KOPT-K1 (cell line): ENCODE results near the gene DENND2C.

ENCODE experiments used
- H3K27ac ChIP-seq: fragments of 200-600 bp; sonication (generic); 2 replicates; pipeline ENCODE4 v1.5.1; 2016; ENCODE audit warnings: antibody characterized with exemption, mild to moderate bottlenecking, low read depth, low read length; ENCODE audit not compliant: poor library complexity, severe bottlenecking
- H3K36me3 ChIP-seq: fragments of 200-600 bp; sonication (generic); 2 replicates; pipeline ENCODE4 v1.5.1; 2017; ENCODE audit warnings: antibody characterized with exemption, mild to moderate bottlenecking, low read length, moderate library complexity; ENCODE audit not compliant: insufficient read depth
- H3K9me3 ChIP-seq: fragments of 200-600 bp; sonication (generic); 2 replicates; pipeline ENCODE4 v1.5.1; 2017; ENCODE audit warnings: antibody characterized with exemption, low read length, mild to moderate bottlenecking; ENCODE audit not compliant: insufficient read depth, poor library complexity, severe bottlenecking

The DENND2C gene

DNA sequence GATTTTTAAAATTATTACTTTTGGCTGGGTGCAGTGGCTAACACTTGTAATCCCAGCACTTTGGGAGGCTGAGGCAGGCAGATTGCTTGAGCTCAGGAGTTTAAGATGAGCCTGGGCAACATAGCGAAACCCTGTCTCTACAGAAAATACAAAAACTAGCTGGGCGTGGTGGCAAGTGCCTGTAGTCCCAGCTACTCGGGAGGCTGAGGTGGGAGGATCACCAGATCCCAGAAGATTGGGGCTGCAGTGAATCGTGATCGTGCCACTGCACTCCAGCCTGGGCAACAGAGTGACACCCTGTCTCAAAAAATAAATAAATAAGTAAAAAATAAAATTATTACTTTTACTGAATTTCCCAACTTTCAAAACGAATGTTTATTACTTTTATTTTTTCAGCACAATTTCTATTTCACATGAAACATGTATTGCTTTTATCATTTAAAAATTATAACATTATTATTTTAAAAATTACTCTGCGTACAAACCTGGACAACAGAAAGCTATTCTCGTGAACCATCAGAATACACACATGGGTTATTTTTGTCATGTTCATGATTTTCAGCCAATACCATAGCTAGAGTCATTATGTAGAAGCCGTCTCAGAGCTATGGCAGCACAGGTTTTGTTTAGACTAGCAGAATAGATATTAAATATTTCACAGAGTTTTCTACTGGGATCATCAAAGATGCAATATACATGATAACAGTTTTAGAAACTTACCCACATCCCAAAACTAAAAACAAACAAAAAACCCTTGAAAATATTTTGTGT lies 24.9 kb upstream of the DENND2C start:
- H3K36me3 ChIP-seq = no peaks in the 10 kb centered on the region
- no peaks in the 10 kb centered on the region for H3K9me3 ChIP-seq
- no peak overlapping the region for H3K27ac ChIP-seq

DNA sequence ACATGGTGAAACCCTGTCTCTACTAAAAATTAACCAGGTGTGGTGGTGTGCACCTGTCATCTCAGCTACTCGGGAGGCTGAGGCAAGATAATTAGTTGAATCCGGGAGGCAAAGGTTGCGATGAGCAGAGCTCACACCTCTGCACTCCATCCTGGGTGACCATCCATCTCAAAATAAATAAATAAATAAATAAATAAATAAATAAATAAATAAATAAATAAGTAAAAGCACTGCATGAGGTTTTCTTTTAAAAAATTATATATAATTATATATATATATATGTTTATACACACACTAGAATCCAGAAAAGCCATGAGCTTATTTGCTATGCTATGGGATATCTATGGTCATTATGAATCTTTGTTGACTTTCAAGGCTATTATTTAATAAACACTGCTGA lies 23.1 kb upstream of the DENND2C start:
- Histone ChIP-seq H3K27ac (no peak overlapping the region), H3K9me3 (no peaks in the 10 kb centered on the region)

DNA sequence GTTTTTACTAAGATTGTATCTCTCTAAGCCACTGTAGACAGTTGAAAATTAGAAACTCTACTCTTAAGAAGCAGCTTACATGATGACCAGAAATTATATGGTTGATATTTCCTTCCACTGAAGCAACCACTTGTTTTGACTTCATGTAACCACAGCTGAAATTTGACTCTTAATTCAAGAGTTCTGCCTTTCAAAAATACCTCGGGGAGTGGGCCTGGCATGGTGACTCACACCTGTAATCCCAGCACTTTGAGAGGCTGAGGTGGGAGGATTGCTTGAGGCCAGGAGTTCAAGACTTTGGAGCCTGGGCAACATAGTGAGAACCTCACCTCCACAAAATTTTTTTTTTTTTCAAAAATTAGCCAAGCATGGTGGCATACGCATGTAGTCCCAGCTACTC lies 21.2 kb upstream of the DENND2C start:
- Histone ChIP-seq H3K9me3 (no peaks in the 10 kb centered on the region), H3K27ac (no peak overlapping the region), H3K36me3 (no peaks in the 10 kb centered on the region)

More for the DNA sequence above, 23.1 kb upstream of the DENND2C start:
- no peaks in the 10 kb centered on the region for H3K36me3 ChIP-seq

DNA sequence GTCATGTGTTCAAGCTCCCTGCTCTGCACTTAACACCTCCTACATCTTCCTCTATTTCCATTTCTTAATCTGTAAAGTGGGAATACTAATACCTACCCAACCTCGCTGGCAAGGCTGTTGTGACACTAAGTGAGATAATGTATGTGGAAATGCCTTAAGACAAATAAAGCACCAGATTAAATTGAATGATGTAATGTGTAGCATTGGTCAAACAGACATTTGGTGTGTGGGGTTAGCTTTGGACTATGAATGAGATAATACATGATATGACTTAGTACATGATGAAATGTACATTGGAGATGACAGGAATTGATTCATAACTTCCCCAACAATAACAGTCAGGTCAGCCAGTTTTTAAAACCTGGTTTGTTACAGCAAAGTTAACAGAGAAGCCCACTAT lies 20.3 kb upstream of the DENND2C start:
- no peaks in the 10 kb centered on the region for H3K9me3 ChIP-seq
- H3K36me3 ChIP-seq = no peaks in the 10 kb centered on the region
- H3K27ac ChIP-seq = no peak overlapping the region

GRCh38 chr1:114688526-114688925 lies 18.7 kb upstream of the DENND2C start:
- H3K36me3 ChIP-seq = no peaks in the 10 kb centered on the region
- H3K27ac ChIP-seq = no peak overlapping the region
- no peaks in the 10 kb centered on the region for H3K9me3 ChIP-seq

DNA sequence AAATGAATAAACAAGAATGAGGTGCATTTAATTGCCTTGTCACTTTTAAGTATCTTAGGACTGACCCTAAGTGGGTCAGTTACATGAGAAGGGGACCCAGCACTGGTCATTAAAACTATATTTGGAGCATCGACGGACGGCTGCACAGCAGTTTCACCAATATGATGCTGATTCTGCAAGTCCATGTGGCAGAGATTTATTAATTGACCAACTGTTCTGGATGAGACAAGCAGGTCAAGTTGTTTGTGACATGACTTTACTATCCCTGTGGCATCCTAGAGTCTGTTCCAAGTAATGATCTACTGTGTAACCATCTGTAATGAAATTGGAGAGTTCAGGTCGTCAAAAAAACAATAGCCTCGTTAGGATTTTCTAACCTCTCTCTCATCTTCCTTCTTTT lies 16.0 kb upstream of the DENND2C start:
- Histone ChIP-seq H3K27ac (no peak overlapping the region), H3K36me3 (no peaks in the 10 kb centered on the region), H3K9me3 (no peaks in the 10 kb centered on the region)

DNA sequence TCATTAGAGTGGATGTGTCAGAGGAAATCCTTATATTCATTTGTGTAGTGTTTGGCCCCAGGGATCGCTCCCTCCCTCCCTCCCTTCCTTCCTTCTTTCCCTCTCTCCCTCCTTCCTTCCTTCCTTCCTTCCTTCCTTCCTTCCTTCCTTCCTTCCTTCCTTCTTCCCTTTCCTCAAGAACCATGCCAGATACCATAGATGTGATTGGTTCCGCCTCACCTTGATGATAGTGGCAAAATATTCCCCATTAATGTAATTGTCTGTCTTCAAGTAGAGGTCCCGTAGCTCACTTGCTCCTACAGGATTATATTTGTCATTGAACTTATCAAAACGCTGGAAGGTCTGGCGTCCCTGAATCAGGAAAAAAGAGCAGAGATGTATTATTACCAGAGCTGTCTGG lies 7.8 kb upstream of the DENND2C start:
- Histone ChIP-seq H3K27ac (no peak overlapping the region), H3K36me3 (no peaks in the 10 kb centered on the region), H3K9me3 (no peaks in the 10 kb centered on the region)

DNA sequence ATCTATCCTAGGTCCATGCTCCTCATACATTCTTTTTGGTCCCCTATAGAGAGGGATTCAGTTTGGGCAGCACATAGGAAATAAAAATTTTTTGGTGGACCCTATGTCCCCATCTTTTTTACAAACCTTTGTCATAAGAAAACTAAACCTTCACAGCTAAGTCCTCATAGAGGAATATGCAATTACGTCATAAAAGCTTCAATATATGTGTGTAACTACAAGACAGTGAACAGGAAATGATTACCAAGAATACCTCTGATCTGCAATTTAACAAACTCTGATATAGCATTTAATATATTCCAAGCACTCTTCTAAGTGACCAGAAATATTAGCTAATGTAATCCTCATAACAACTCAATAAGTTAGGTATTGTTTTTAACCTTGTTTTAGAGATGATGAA lies 6.3 kb upstream of the DENND2C start:
- Histone ChIP-seq H3K9me3 (no peaks in the 10 kb centered on the region), H3K36me3 (no peaks in the 10 kb centered on the region), H3K27ac (no peak overlapping the region)

DNA sequence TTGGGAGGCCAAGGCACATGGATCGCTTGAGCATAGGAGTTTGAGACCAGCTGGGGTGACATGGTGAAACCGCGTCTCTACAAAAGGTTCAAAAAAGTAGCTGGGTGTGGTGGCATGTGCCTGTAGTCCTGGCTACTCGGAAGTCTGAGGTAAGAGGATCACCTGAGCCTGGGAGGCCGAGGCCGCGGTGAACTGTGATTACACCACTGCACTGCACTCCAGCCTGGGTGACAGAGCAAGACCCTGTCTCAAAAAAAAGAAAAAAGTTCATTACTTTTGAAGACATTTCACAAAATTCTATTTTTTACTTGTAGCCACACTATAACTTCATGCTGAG lies 2.1 kb upstream of the DENND2C start:
- Histone ChIP-seq H3K36me3 (no peaks in the 10 kb centered on the region), H3K9me3 (no peaks in the 10 kb centered on the region), H3K27ac (no peak overlapping the region)

GRCh38 chr1:114671011-114671938 lies 1.4 kb upstream of the DENND2C start:
- Histone ChIP-seq H3K36me3 (no peaks in the 10 kb centered on the region), H3K9me3 (no peaks in the 10 kb centered on the region), H3K27ac (no peak overlapping the region)

GRCh38 chr1:114670083-114671010 lies 498 bp upstream of the DENND2C start:
- no peak overlapping the region for H3K27ac ChIP-seq
- H3K36me3 ChIP-seq = no peaks in the 10 kb centered on the region
- no peaks in the 10 kb centered on the region for H3K9me3 ChIP-seq

- H3K27ac ChIP-seq = no peak overlapping the region
- H3K36me3 ChIP-seq = no peaks in the 10 kb centered on the region
- H3K9me3 ChIP-seq = no peaks in the 10 kb centered on the region
These were observed 876 bp downstream of the DENND2C start for GRCh38 chr1:114668784-114669561.

- no peaks in the 10 kb centered on the region for H3K36me3 ChIP-seq
- no peak overlapping the region for H3K27ac ChIP-seq
- no peaks in the 10 kb centered on the region for H3K9me3 ChIP-seq
These were observed 1.5 kb downstream of the DENND2C start for GRCh38 chr1:114668373-114668772.

GRCh38 chr1:114666954-114667353 lies 2.9 kb downstream of the DENND2C start:
- no peaks in the 10 kb centered on the region for H3K9me3 ChIP-seq
- no peak overlapping the region for H3K27ac ChIP-seq
- H3K36me3 ChIP-seq = no peaks in the 10 kb centered on the region
